Measurements from ENCODE around the gene CDK14.

CDK14 gene

GRCh38 chr7:90622670-90623069 lies 26.5 kb downstream of the CDK14 start:
- Histone ChIP-seq H3K9me2 (replicated peaks; ENCODE audit: insufficient read depth, low read length) (no peaks in the 10 kb centered on the region), H3F3A (ENCODE audit: insufficient read depth, low read length) (no peaks in the 10 kb centered on the region), H3K27me3 (replicated peaks; ENCODE audit: insufficient read depth, low read length) (no peaks in the 10 kb centered on the region), H3K4me3 (ENCODE audit: low read length) (no peak overlapping the region), H3K27ac (ENCODE audit: low read length) (no peak overlapping the region), H2AFZ (ENCODE audit: low read length) (no peak overlapping the region), H3K9me3 (replicated peaks; ENCODE audit: insufficient read depth, low read length) (no peaks in the 10 kb centered on the region), H3K4me2 (ENCODE audit: low read depth, low read length) (no peak overlapping the region), H3K79me2 (ENCODE audit: low read length) (no peaks in the 10 kb centered on the region), H3K4me1 (ENCODE audit: low read length) (no peaks in the 10 kb centered on the region), H3K9ac (ENCODE audit: low read length) (no peak overlapping the region), H4K20me1 (ENCODE audit: insufficient read depth, low read length) (no peaks in the 10 kb centered on the region), H3K36me3 (replicated peaks; ENCODE audit: insufficient read depth, low read length) (no peaks in the 10 kb centered on the region)
- DNase-seq: no peak
- TF ChIP-seq EZH2 (optimal IDR thresholded peaks at IDR 0.05; ENCODE audit: low read depth, low read length) (no peak), CTCF (IDR thresholded peaks at IDR 0.05; ENCODE audit: low read length) (no peak), EZH2phosphoT487 (IDR thresholded peaks at IDR 0.05; ENCODE audit: low read length) (no peak)

- H3K9me3 ChIP-seq (replicated peaks; ENCODE audit: insufficient read depth, low read length): no peaks in the 10 kb centered on the region
- H3K4me1 ChIP-seq (ENCODE audit: low read length): no peaks in the 10 kb centered on the region
- no peaks in the 10 kb centered on the region for H3K79me2 ChIP-seq (ENCODE audit: low read length)
- no peak overlapping the region for H3K9ac ChIP-seq (ENCODE audit: low read length)
- no peaks in the 10 kb centered on the region for H3K27me3 ChIP-seq (replicated peaks; ENCODE audit: insufficient read depth, low read length)
- no peak for TF ChIP-seq EZH2 (optimal IDR thresholded peaks at IDR 0.05; ENCODE audit: low read depth, low read length)
- TF ChIP-seq EZH2phosphoT487 (IDR thresholded peaks at IDR 0.05; ENCODE audit: low read length): no peak
- TF ChIP-seq CTCF (IDR thresholded peaks at IDR 0.05; ENCODE audit: low read length): no peak
- H3F3A ChIP-seq (ENCODE audit: insufficient read depth, low read length): no peaks in the 10 kb centered on the region
- H4K20me1 ChIP-seq (ENCODE audit: insufficient read depth, low read length): no peaks in the 10 kb centered on the region
- no peak overlapping the region for H3K27ac ChIP-seq (ENCODE audit: low read length)
- no peak for DNase-seq
- no peak overlapping the region for H3K4me3 ChIP-seq (ENCODE audit: low read length)
- no peaks in the 10 kb centered on the region for H3K9me2 ChIP-seq (replicated peaks; ENCODE audit: insufficient read depth, low read length)
- no peaks in the 10 kb centered on the region for H3K36me3 ChIP-seq (replicated peaks; ENCODE audit: insufficient read depth, low read length)
- no peak overlapping the region for H3K4me2 ChIP-seq (ENCODE audit: low read depth, low read length)
- H2AFZ ChIP-seq (ENCODE audit: low read length): no peak overlapping the region
Observed at GRCh38 chr7:90624225-90624911, 28.2 kb downstream of the CDK14 start.

- no peak for DNase-seq
- Histone ChIP-seq H3K4me1 (ENCODE audit: low read length) (no peaks in the 10 kb centered on the region), H3K27ac (ENCODE audit: low read length) (no peak overlapping the region)
Observed at GRCh38 chr7:90625051-90625450, 28.9 kb downstream of the CDK14 start.

DNA sequence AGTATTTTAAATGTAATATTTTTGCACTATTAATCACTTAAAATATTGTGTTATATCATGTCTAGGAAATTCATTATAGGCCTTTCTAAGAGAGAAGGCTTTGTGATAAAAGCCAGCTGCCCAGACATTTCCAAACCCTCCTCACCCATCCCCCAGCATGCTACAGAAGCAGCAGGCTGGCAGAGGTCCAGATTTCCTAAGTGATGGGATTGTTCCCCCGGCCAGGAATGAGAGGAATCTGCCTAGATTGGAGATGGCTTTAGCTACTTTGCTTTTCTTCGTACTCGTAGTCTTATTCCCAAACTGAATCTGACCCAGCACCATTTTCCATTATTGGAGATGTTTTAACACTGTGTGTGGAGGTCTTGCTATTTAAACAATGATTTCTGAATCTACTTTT lies 29.4 kb downstream of the CDK14 start:
- Histone ChIP-seq H3K4me2 (ENCODE audit: low read depth, low read length) (no peak overlapping the region), H3F3A (ENCODE audit: insufficient read depth, low read length) (no peaks in the 10 kb centered on the region), H3K9me3 (replicated peaks; ENCODE audit: insufficient read depth, low read length) (no peaks in the 10 kb centered on the region), H3K36me3 (replicated peaks; ENCODE audit: insufficient read depth, low read length) (no peaks in the 10 kb centered on the region), H3K27me3 (replicated peaks; ENCODE audit: insufficient read depth, low read length) (no peaks in the 10 kb centered on the region), H3K27ac (ENCODE audit: low read length) (no peak overlapping the region), H3K9me2 (replicated peaks; ENCODE audit: insufficient read depth, low read length) (no peaks in the 10 kb centered on the region), H3K79me2 (ENCODE audit: low read length) (no peaks in the 10 kb centered on the region), H3K9ac (ENCODE audit: low read length) (no peak overlapping the region), H3K4me1 (ENCODE audit: low read length) (no peaks in the 10 kb centered on the region), H3K4me3 (ENCODE audit: low read length) (no peak overlapping the region), H2AFZ (ENCODE audit: low read length) (no peak overlapping the region), H4K20me1 (ENCODE audit: insufficient read depth, low read length) (no peaks in the 10 kb centered on the region)
- no peak for DNase-seq
- no peak for TF ChIP-seq EZH2phosphoT487 (IDR thresholded peaks at IDR 0.05; ENCODE audit: low read length)
- no peak for TF ChIP-seq EZH2 (optimal IDR thresholded peaks at IDR 0.05; ENCODE audit: low read depth, low read length)
- no peak for TF ChIP-seq CTCF (IDR thresholded peaks at IDR 0.05; ENCODE audit: low read length)

More at GRCh38 chr7:90625051-90625450, 28.9 kb downstream of the CDK14 start:
- H3K36me3 ChIP-seq (replicated peaks; ENCODE audit: insufficient read depth, low read length): no peaks in the 10 kb centered on the region
- H4K20me1 ChIP-seq (ENCODE audit: insufficient read depth, low read length): no peaks in the 10 kb centered on the region
- H3K4me3 ChIP-seq (ENCODE audit: low read length): no peak overlapping the region
- TF ChIP-seq EZH2 (optimal IDR thresholded peaks at IDR 0.05; ENCODE audit: low read depth, low read length): no peak
- H3K79me2 ChIP-seq (ENCODE audit: low read length): no peaks in the 10 kb centered on the region
- H3F3A ChIP-seq (ENCODE audit: insufficient read depth, low read length): no peaks in the 10 kb centered on the region
- H3K9me3 ChIP-seq (replicated peaks; ENCODE audit: insufficient read depth, low read length): no peaks in the 10 kb centered on the region
- H3K4me2 ChIP-seq (ENCODE audit: low read depth, low read length): no peak overlapping the region
- H3K9ac ChIP-seq (ENCODE audit: low read length): no peak overlapping the region
- H3K9me2 ChIP-seq (replicated peaks; ENCODE audit: insufficient read depth, low read length): no peaks in the 10 kb centered on the region
- no peaks in the 10 kb centered on the region for H3K27me3 ChIP-seq (replicated peaks; ENCODE audit: insufficient read depth, low read length)
- H2AFZ ChIP-seq (ENCODE audit: low read length): no peak overlapping the region
